A549 (cell line): ENCODE data around the gene GNAT2. TPM values are rescaled to one million over a fixed set of nuclear protein-coding genes. Genes with fewer than 3 reads are reported as not detected.

Experiments used
- ATAC-seq, 2 experiments: fragments of 200-7000 bp in 1 of 2; fragments of >200 bp in 1 of 2; cut with Nextera tagmentation in 1 of 2; cut with Tn5 transposase in 1 of 2; 3 replicates each; pipeline versions ENCODE4 v1.8.0 to v1.9.1; 2018 to 2020; ENCODE audit warnings: mild to moderate bottlenecking in 1 of 2, moderate library complexity in 1 of 2
- CTCF ChIA-PET: fragments of 300-600 bp; sonication (Branson Sonifier 250); formaldehyde crosslinking; extraction: SDS; loops from one replicate; lab custom pipeline; 2021; ENCODE audit warnings: antibody characterized with exemption, inconsistent platforms; lab: Yijun Ruan, JAX
- POLR2A ChIA-PET: fragments of 350-600 bp; formaldehyde crosslinking; extraction: SDS; loops from one replicate; lab custom pipeline; 2021; ENCODE audit warnings: antibody characterized with exemption, inconsistent platforms; lab: Yijun Ruan, JAX
- DNase-seq, 2 experiments: peaks; one replicate each; pipeline versions ENCODE4 v3.0.0 to v3.0.0-alpha.2; 2011 to 2016; ENCODE audit warnings: low read depth in 1 of 2, low spot score in 1 of 2
- FAIRE-seq: peaks from 2 replicates; lab custom pipeline; 2011; peaks lifted over from hg19 to GRCh38; lab: Jason Lieb, UNC
- H3K27ac ChIP-seq, 2 experiments: fragments of >200 bp; sonication (Bioruptor Twin); formaldehyde crosslinking; 3 replicates each; pipeline ENCODE4 v1.5.1; 2016 to 2017
- H3K4me1 ChIP-seq: fragments of >200 bp; sonication (Bioruptor Twin); formaldehyde crosslinking; 3 replicates; pipeline ENCODE4 v1.6.1; 2016
- H3K4me2 ChIP-seq: fragments of >200 bp; sonication (Bioruptor Twin); formaldehyde crosslinking; 3 replicates; pipeline ENCODE4 v1.6.1; 2016
- H3K4me3 ChIP-seq: fragments of >200 bp; sonication (Bioruptor Twin); formaldehyde crosslinking; 3 replicates; pipeline ENCODE4 v1.5.1; 2016
- H3K9me3 ChIP-seq: fragments of >200 bp; sonication (Bioruptor Twin); formaldehyde crosslinking; 3 replicates; pipeline ENCODE4 v1.6.1; 2016
- CBX2 ChIP-seq: fragments of 200-600 bp; sonication (generic); IDR thresholded peaks from 2 replicates; pipeline ENCODE4 v1.6.1; 2016; ENCODE audit warnings: low read depth, mild to moderate bottlenecking, borderline replicate concordance
- CBX8 ChIP-seq: fragments of 200-600 bp; sonication (generic); IDR thresholded peaks from 2 replicates; pipeline ENCODE4 v1.6.1; 2016
- CEBPB ChIP-seq, 2 experiments: fragments of >200 bp in 1 of 2; sonication (Bioruptor Twin) in 1 of 2; formaldehyde crosslinking in 1 of 2; IDR thresholded peaks; 2 replicates each; pipeline ENCODE4 v1.6.1; 2012 to 2016
- CHD2 ChIP-seq: fragments of 150-350 bp; IDR thresholded peaks from 2 replicates; pipeline ENCODE4 v1.6.1; 2014; ENCODE audit warnings: low read length; ENCODE audit not compliant: partially characterized antibody
- EP300 ChIP-seq, 2 experiments: fragments of >200 bp; sonication (Bioruptor Twin); formaldehyde crosslinking; IDR thresholded peaks; 2 replicates in 1 of 2; 3 replicates in 1 of 2; pipeline ENCODE4 v1.6.1; 2016 to 2017
- FOSB ChIP-seq: fragments of 250-450 bp; sonication (Bioruptor Pico); IDR thresholded peaks from 2 replicates; pipeline ENCODE4 v1.5.0; 2020; ENCODE audit warnings: mild to moderate bottlenecking, moderate library complexity
- FOXS1 ChIP-seq: fragments of 250-450 bp; sonication (Bioruptor Pico); IDR thresholded peaks from 2 replicates; pipeline ENCODE4 v1.5.0; 2020; ENCODE audit warnings: mild to moderate bottlenecking, moderate library complexity
- JUN ChIP-seq, 2 experiments: fragments of >200 bp; sonication (Bioruptor Twin); formaldehyde crosslinking; IDR thresholded peaks; 2 replicates in 1 of 2; 3 replicates in 1 of 2; pipeline ENCODE4 v1.6.1; 2016 to 2017
- KDM5A ChIP-seq: fragments of 200-600 bp; sonication (generic); IDR thresholded peaks from 2 replicates; pipeline ENCODE4 v1.6.1; 2016; ENCODE audit warnings: antibody characterized with exemption, mild to moderate bottlenecking
- POLR2AphosphoS2 ChIP-seq: conservative IDR thresholded peaks from 2 replicates; pipeline ENCODE4 v1.6.1; 2012; ENCODE audit warnings: low read length, improper control_type of control experiment, inconsistent platforms
- RAD21 ChIP-seq, 2 experiments: fragments of >200 bp in 1 of 2; sonication (Bioruptor Twin) in 1 of 2; formaldehyde crosslinking in 1 of 2; IDR thresholded peaks in 1 of 2; conservative IDR thresholded peaks in 1 of 2; 2 replicates in 1 of 2; 3 replicates in 1 of 2; pipeline ENCODE4 v1.6.1; 2012 to 2018; ENCODE audit warnings: inconsistent platforms in 1 of 2
- RARB ChIP-seq: fragments of 250-450 bp; sonication (Bioruptor Pico); IDR thresholded peaks from 2 replicates; pipeline ENCODE4 v1.8.0; 2021; ENCODE audit warnings: mild to moderate bottlenecking, moderate library complexity
- RNF2 ChIP-seq: fragments of 200-600 bp; sonication (generic); IDR thresholded peaks from 2 replicates; pipeline ENCODE4 v1.6.1; 2016; ENCODE audit warnings: low read depth, mild to moderate bottlenecking, antibody characterized with exemption, moderate library complexity, borderline replicate concordance
- SMC3 ChIP-seq: fragments of >200 bp; sonication (Bioruptor Twin); formaldehyde crosslinking; IDR thresholded peaks from 3 replicates; pipeline ENCODE4 v1.6.1; 2018; ENCODE audit warnings: inconsistent platforms
- SREBF2 ChIP-seq: fragments of 450-650 bp; IDR thresholded peaks from 2 replicates; pipeline ENCODE4 v1.6.1; 2014; ENCODE audit warnings: mild to moderate bottlenecking, moderate library complexity
- ZC3H11A ChIP-seq: fragments of 450-650 bp; IDR thresholded peaks from 2 replicates; pipeline ENCODE4 v1.6.1; 2014; ENCODE audit warnings: antibody characterized with exemption, mild to moderate bottlenecking
- ZFP36 ChIP-seq: fragments of 450-650 bp; IDR thresholded peaks from 2 replicates; pipeline ENCODE4 v1.6.1; 2014; ENCODE audit warnings: borderline replicate concordance; ENCODE audit not compliant: partially characterized antibody
- ZNF302 ChIP-seq: fragments of 250-450 bp; sonication (Bioruptor Pico); IDR thresholded peaks from 2 replicates; pipeline ENCODE4 v1.9.0; 2021; ENCODE audit warnings: inconsistent platforms, mild to moderate bottlenecking, moderate library complexity
- ZSCAN20 ChIP-seq: fragments of 250-450 bp; sonication (Bioruptor Pico); IDR thresholded peaks from 2 replicates; pipeline ENCODE4 v1.8.0; 2022; ENCODE audit warnings: mild to moderate bottlenecking, moderate library complexity
- WGBS: methylation state at CpG from one replicate; pipeline ENCODE4 v1.1.6; 2017; ENCODE audit errors: missing lambda C conversion rate; 5-methylcytosine and 5-hydroxymethylcytosine counted together
- polyA plus RNA-seq, 4 experiments: library from polyadenylated mRNA; depleted of rRNA in 3 of 4; stranded (reverse); fragments of >200 nt; fragmentation: RNase III in 1 of 4; extraction: RNeasy Plus Mini Kit Qiagen cat#74134 plus additional on column Dnase treatment in 1 of 4; gene quantifications; 2 replicates in 3 of 4; 3 replicates in 1 of 4; pipeline ENCODE4 v1.2.3, GENCODE V29; 2011 to 2017
- TF ChIP-seq, protein P1 (sequence below): fragments of >200 bp; sonication (Bioruptor Twin); formaldehyde crosslinking; IDR thresholded peaks from 2 replicates; pipeline ENCODE4 v1.6.1; 2016
- TF ChIP-seq, protein P2 (sequence below): fragments of 200-600 bp; sonication (generic); IDR thresholded peaks from 2 replicates; pipeline ENCODE4 v1.6.1; 2016; ENCODE audit warnings: antibody characterized with exemption, mild to moderate bottlenecking, moderate library complexity
- TF ChIP-seq, protein P3 (sequence below): fragments of >200 bp; sonication (Bioruptor Twin); formaldehyde crosslinking; IDR thresholded peaks from 3 replicates; pipeline ENCODE4 v1.6.1; 2016
- TF ChIP-seq, protein P4 (sequence below): IDR thresholded peaks from 2 replicates; pipeline ENCODE4 v1.6.1; 2012
- TF ChIP-seq, protein P5 (sequence below): IDR thresholded peaks from 2 replicates; pipeline ENCODE4 v1.6.1; 2012; ENCODE audit warnings: low read depth, borderline replicate concordance

GNAT2 gene
- polyA plus RNA-seq, 2 of the 4 experiments (the other 2 are of a cell fraction), result 0.16 to 0.25 TPM

DNA sequence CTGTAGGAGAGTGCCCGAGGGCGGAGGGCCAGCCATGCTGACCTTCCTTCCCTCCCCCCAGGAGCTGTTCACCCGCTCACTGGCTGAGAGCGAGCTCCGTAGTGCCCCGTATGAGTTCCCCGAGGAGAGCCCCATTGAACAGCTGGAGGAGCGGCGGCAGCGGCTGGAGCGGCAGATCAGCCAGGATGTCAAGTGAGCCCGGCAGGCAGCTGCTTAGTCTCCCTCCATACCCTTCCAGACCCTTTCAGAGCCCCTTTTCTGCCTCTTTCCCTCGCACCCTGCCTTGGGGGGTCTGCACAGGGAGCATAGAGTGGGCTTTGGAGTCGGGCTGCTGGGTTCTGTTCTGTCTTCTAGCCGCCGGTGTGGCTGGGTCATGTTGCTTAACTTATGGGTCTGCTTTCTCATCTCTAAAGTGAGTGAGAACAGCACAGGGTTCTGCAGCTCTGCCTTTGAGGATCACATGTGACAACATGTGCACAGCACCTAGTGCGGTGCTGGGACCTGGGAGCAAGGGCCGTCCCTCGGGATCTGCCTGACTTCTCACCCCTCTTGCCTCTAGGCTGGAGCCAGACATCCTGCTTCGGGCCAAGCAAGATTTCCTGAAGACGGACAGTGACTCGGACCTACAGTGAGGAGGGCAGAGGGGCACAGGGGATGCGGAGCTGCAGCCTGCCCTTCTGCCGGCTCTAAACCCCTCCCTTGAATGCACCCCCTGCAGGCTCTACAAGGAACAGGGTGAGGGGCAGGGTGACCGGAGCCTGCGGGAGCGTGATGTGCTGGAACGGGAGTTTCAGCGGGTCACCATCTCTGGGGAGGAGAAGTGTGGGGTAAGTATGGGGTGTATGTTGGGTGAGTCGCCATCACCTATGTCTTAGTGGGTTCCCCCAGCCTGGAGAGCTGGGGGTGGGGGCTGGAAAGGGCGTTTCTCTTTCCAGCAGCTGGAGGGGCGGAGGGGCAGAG is 6.5 kb upstream of the GNAT2 start:
- no peak overlapping the region for H3K27ac ChIP-seq
- WGBS, result 87% methylated on average over 31 of the region's 32 CpGs
- no peak for DNase-seq
- peaks cover 21% of the 10 kb centered on the region for H3K4me1 ChIP-seq
- H3K4me3 ChIP-seq, result no peak overlapping the region
- no peak for FAIRE-seq
- no peaks in the 10 kb centered on the region for H3K9me3 ChIP-seq
- no peak for ATAC-seq
- CTCF ChIA-PET, result interaction anchor here (1.5 to 21.4 kb wide), 5 partner anchors 14 to 358 kb away, joined by 5 to 295 read pairs (median 11); partner anchors contain the start of gene AHCYL1
- POLR2A ChIA-PET, result no interaction called here
- TF ChIP-seq CEBPB (IDR thresholded peaks at IDR 0.05), result no peak
- TF ChIP-seq CBX8, result no peak
- TF ChIP-seq POLR2AphosphoS2, result no peak
- TF ChIP-seq CHD2, result no peak
- TF ChIP-seq, protein P1, sequence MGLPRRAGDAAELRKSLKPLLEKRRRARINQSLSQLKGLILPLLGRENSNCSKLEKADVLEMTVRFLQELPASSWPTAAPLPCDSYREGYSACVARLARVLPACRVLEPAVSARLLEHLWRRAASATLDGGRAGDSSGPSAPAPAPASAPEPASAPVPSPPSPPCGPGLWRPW, result no peak
- TF ChIP-seq RAD21 (conservative IDR thresholded peaks at IDR 0.05 in 1 of 2, IDR thresholded peaks at IDR 0.05 in 1 of 2), result no peak
- TF ChIP-seq ZNF302, result no peak
- no peak for TF ChIP-seq SMC3
- no peak for TF ChIP-seq RNF2
- TF ChIP-seq, protein P2, sequence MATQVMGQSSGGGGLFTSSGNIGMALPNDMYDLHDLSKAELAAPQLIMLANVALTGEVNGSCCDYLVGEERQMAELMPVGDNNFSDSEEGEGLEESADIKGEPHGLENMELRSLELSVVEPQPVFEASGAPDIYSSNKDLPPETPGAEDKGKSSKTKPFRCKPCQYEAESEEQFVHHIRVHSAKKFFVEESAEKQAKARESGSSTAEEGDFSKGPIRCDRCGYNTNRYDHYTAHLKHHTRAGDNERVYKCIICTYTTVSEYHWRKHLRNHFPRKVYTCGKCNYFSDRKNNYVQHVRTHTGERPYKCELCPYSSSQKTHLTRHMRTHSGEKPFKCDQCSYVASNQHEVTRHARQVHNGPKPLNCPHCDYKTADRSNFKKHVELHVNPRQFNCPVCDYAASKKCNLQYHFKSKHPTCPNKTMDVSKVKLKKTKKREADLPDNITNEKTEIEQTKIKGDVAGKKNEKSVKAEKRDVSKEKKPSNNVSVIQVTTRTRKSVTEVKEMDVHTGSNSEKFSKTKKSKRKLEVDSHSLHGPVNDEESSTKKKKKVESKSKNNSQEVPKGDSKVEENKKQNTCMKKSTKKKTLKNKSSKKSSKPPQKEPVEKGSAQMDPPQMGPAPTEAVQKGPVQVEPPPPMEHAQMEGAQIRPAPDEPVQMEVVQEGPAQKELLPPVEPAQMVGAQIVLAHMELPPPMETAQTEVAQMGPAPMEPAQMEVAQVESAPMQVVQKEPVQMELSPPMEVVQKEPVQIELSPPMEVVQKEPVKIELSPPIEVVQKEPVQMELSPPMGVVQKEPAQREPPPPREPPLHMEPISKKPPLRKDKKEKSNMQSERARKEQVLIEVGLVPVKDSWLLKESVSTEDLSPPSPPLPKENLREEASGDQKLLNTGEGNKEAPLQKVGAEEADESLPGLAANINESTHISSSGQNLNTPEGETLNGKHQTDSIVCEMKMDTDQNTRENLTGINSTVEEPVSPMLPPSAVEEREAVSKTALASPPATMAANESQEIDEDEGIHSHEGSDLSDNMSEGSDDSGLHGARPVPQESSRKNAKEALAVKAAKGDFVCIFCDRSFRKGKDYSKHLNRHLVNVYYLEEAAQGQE, result no peak
- no peak for TF ChIP-seq KDM5A
- TF ChIP-seq, protein P3, sequence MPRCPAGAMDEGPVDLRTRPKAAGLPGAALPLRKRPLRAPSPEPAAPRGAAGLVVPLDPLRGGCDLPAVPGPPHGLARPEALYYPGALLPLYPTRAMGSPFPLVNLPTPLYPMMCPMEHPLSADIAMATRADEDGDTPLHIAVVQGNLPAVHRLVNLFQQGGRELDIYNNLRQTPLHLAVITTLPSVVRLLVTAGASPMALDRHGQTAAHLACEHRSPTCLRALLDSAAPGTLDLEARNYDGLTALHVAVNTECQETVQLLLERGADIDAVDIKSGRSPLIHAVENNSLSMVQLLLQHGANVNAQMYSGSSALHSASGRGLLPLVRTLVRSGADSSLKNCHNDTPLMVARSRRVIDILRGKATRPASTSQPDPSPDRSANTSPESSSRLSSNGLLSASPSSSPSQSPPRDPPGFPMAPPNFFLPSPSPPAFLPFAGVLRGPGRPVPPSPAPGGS, result no peak
- TF ChIP-seq RARB (CRISPR knock-in tag), result no peak
- TF ChIP-seq, protein P4, sequence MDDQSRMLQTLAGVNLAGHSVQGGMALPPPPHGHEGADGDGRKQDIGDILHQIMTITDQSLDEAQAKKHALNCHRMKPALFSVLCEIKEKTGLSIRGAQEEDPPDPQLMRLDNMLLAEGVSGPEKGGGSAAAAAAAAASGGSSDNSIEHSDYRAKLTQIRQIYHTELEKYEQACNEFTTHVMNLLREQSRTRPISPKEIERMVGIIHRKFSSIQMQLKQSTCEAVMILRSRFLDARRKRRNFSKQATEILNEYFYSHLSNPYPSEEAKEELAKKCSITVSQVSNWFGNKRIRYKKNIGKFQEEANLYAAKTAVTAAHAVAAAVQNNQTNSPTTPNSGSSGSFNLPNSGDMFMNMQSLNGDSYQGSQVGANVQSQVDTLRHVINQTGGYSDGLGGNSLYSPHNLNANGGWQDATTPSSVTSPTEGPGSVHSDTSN, result no peak
- no peak for TF ChIP-seq ZFP36
- no peak for TF ChIP-seq EP300 (IDR thresholded peaks at IDR 0.05)
- no peak for TF ChIP-seq ZSCAN20 (CRISPR knock-in tag)
- no peak for TF ChIP-seq ZC3H11A
- no peak overlapping the region for H3K4me2 ChIP-seq

DNA sequence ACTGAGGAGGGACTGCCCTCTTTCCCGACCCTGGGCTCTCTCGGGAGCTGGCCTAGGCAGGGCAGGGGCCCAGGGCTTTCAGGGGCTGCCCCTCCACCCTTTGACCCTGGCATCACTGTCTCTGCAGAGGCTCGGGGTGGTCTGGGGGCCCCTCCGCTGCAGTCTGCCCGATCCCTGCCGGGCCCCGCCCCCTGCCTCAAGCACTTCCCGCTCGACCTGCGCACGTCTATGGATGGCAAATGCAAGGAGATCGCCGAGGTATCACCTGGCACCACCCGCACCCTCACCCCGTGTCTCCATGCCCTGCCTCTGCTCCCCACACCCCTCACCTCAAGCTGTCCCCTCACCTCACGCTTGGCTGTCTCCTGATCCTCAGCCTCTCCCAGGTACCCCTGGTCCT is 5.8 kb upstream of the GNAT2 start:
- CTCF ChIA-PET, result interaction anchor here (1.5 to 21.4 kb wide), 5 partner anchors 15 to 359 kb away, joined by 5 to 295 read pairs (median 11); partner anchors contain the start of gene AHCYL1
- Histone ChIP-seq H3K4me2 (no peak overlapping the region), H3K4me1 (peaks cover 21% of the 10 kb centered on the region), H3K27ac (no peak overlapping the region), H3K9me3 (no peaks in the 10 kb centered on the region), H3K4me3 (no peak overlapping the region)
- POLR2A ChIA-PET, result no interaction called here
- FAIRE-seq, result no peak
- WGBS, result over 99% methylated on average over 15 of the region's 16 CpGs
- no peak for ATAC-seq
- DNase-seq, result no peak
- TF ChIP-seq, protein P2, result no peak
- TF ChIP-seq CBX2 (no peak), SREBF2 (no peak), FOSB (CRISPR knock-in tag) (no peak), ZNF302 (no peak), JUN (IDR thresholded peaks at IDR 0.05) (no peak), FOXS1 (CRISPR knock-in tag) (no peak)
- TF ChIP-seq, protein P3, result no peak
- TF ChIP-seq, protein P5, sequence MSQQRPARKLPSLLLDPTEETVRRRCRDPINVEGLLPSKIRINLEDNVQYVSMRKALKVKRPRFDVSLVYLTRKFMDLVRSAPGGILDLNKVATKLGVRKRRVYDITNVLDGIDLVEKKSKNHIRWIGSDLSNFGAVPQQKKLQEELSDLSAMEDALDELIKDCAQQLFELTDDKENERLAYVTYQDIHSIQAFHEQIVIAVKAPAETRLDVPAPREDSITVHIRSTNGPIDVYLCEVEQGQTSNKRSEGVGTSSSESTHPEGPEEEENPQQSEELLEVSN, result no peak
